Testis (tissue), 5 donors: ENCODE results near the gene ICOS. TPM values are rescaled to one million over a fixed set of nuclear protein-coding genes. Genes with fewer than 3 reads are reported as not detected.

Experiments used
- DNase-seq: peaks from one replicate; pipeline ENCODE4 v3.0.0-alpha.2; 2019
- H3K27ac ChIP-seq, 2 donors: fragments of 200-600 bp; sonication (generic); one replicate each; pipeline ENCODE4 v1.5.1; 2019
- H3K27me3 ChIP-seq: fragments of 200-600 bp; sonication (generic); one replicate; pipeline ENCODE4 v1.5.1; 2019
- H3K36me3 ChIP-seq: fragments of 200-600 bp; sonication (generic); one replicate; pipeline ENCODE4 v1.5.1; 2017; ENCODE audit warnings: low read depth; ENCODE audit errors: missing control alignments
- H3K4me1 ChIP-seq: fragments of 200-600 bp; sonication (generic); one replicate; pipeline ENCODE4 v1.5.1; 2019
- H3K4me3 ChIP-seq, 2 donors: fragments of 200-600 bp; sonication (generic); one replicate each; pipeline ENCODE4 v1.5.1; 2017 to 2019
- H3K9me3 ChIP-seq: fragments of 200-600 bp; sonication (generic); one replicate; pipeline ENCODE4 v1.5.1; 2017
- CTCF ChIP-seq, 3 experiments: fragments of 450-650 bp in 2 of 3; fragments of 200-600 bp in 1 of 3; sonication (generic) in 1 of 3; IDR thresholded peaks; one replicate each; pipeline ENCODE4 v1.5.1; 2016 to 2019; ENCODE audit warnings: antibody characterized with exemption in 3 of 3, mild to moderate bottlenecking in 2 of 3, moderate library complexity in 1 of 3
- POLR2A ChIP-seq: fragments of 450-650 bp; IDR thresholded peaks from one replicate; pipeline ENCODE4 v1.6.1; 2017; ENCODE audit warnings: antibody characterized with exemption, mild to moderate bottlenecking, moderate library complexity
- WGBS, 2 donors: methylation state at CpG; one replicate each; pipeline ENCODE4 v1.1.5; 2018; 5-methylcytosine and 5-hydroxymethylcytosine counted together
- intact Hi-C: fragments of 100-400 bp; cut with DNase I; formaldehyde crosslinking; loops from one replicate; pipeline ENCODE4 v1.15.1; 2023; ENCODE audit warnings: low total_unique reads
- long read RNA-seq, 2 donors: transcript quantifications; one replicate each; lab custom pipeline, GENCODE V29; 2026
- polyA plus RNA-seq: library from polyadenylated mRNA; stranded (reverse); fragments of 350-450 nt; fragmentation: Illumina TruSeq; extraction: RNeasy Lipid Tissue Mini Kit (QIAGEN cat#74804); gene quantifications from one replicate; pipeline ENCODE4 v1.2.3, GENCODE V29; 2014; ENCODE audit warnings: low read depth, low replicate concordance; ENCODE audit not compliant: insufficient read depth
- total RNA-seq, 2 donors: library from RNA; depleted of rRNA; stranded (reverse); fragments of >200 nt; gene quantifications; one replicate each; pipeline ENCODE4 v1.2.3, GENCODE V29; 2016

ICOS gene
- under 1 TPM; 0.16 to 0.62 TPM for total RNA-seq
- 0.91 TPM for polyA plus RNA-seq
- long read RNA-seq, donor 1, result 0 reads
- long read RNA-seq, donor 2, result 0 reads

- H3K9me3 ChIP-seq, result no peaks in the 10 kb centered on the region
- H3K27me3 ChIP-seq, result no peaks in the 10 kb centered on the region
- intact Hi-C loops, result no loop called here
- H3K4me3 ChIP-seq, result no peak within 1 kb of the TSS
- DNase-seq, result no peak
- H3K4me1 ChIP-seq, result no peaks in the 10 kb centered on the region
- H3K27ac ChIP-seq, result no peak within 1 kb of the TSS
- 78 to 84% methylated on average over 5 of the region's 5 CpGs for WGBS, 2 donors
- TF ChIP-seq CTCF (IDR thresholded peaks at IDR 0.05) (no peak), POLR2A (no peak)
- H3K36me3 ChIP-seq, result no peaks in the 10 kb centered on the region
These were observed at the start of gene ICOS for GRCh38 chr2:203936535-203936934. Gene ICOS (plus strand): TSS chr2:203936763. CDS start chr2:203936815, 52 bp downstream.

- Histone ChIP-seq H3K27ac (peak overlapping the region in 1 of 2 donors; percentile 51), H3K9me3 (no peaks in the 10 kb centered on the region), H3K4me3 (no peak overlapping the region), H3K4me1 (no peaks in the 10 kb centered on the region), H3K36me3 (no peaks in the 10 kb centered on the region), H3K27me3 (no peaks in the 10 kb centered on the region)
- intact Hi-C loops, result no loop called here
- no peak for DNase-seq
- TF ChIP-seq POLR2A (no peak), CTCF (IDR thresholded peaks at IDR 0.05) (no peak)
These were observed 48.9 kb upstream of the ICOS start for GRCh38 chr2:203887677-203888076.

GRCh38 chr2:203889542-203889941 lies 47.0 kb upstream of the ICOS start:
- Histone ChIP-seq H3K27me3 (no peaks in the 10 kb centered on the region), H3K4me3 (no peak overlapping the region), H3K9me3 (no peaks in the 10 kb centered on the region), H3K4me1 (no peaks in the 10 kb centered on the region), H3K27ac (no peak overlapping the region), H3K36me3 (no peaks in the 10 kb centered on the region)
- WGBS, 2 donors, result 94 to 100% methylated on average over 1 of the region's 1 CpG
- no peak for TF ChIP-seq CTCF (IDR thresholded peaks at IDR 0.05)
- no peak for TF ChIP-seq POLR2A
- no peak for DNase-seq
- intact Hi-C loops, result no loop called here

GRCh38 chr2:203889944-203890343 lies 46.6 kb upstream of the ICOS start:
- WGBS, 2 donors, result 90 to 92% methylated on average over 1 of the region's 1 CpG
- H3K4me1 ChIP-seq, result no peaks in the 10 kb centered on the region
- TF ChIP-seq POLR2A (no peak), CTCF (IDR thresholded peaks at IDR 0.05) (no peak)

GRCh38 chr2:203890733-203891132 lies 45.8 kb upstream of the ICOS start:
- Histone ChIP-seq H3K27me3 (no peaks in the 10 kb centered on the region), H3K27ac (no peak overlapping the region), H3K4me1 (no peaks in the 10 kb centered on the region), H3K9me3 (no peaks in the 10 kb centered on the region), H3K4me3 (no peak overlapping the region), H3K36me3 (no peaks in the 10 kb centered on the region)
- WGBS, 2 donors, result 76 to 95% methylated on average over 1 of the region's 1 CpG
- DNase-seq, result no peak
- intact Hi-C loops, result no loop called here
- TF ChIP-seq POLR2A (no peak), CTCF (IDR thresholded peaks at IDR 0.05) (no peak)

More at GRCh38 chr2:203889944-203890343, 46.6 kb upstream of the ICOS start:
- H3K36me3 ChIP-seq, result no peaks in the 10 kb centered on the region
- no peak for DNase-seq
- intact Hi-C loops, result no loop called here
- H3K27ac ChIP-seq, result no peak overlapping the region
- H3K9me3 ChIP-seq, result no peaks in the 10 kb centered on the region
- H3K27me3 ChIP-seq, result no peaks in the 10 kb centered on the region
- no peak overlapping the region for H3K4me3 ChIP-seq
